ENCODE data around the gene ADAM30.
A peak's percentile ranks its signal among the peaks of the same experiment; 100 is the strongest.
"Not testable (repeated sequence)": the region's sequence is repeated elsewhere in the genome, so short reads cannot be mapped to it uniquely, and the experiment has no call there.

ADAM30 gene

GRCh38 chr1:119853155-119853554 is 43.2 kb downstream of the ADAM30 start:
- Histone ChIP-seq H3K4me3 (no peak overlapping the region), H3K27me3 (ENCODE audit: low read depth) (no peaks in the 10 kb centered on the region), H3K4me1 (no peaks in the 10 kb centered on the region), H3K36me3 (replicated peaks) (no peaks in the 10 kb centered on the region), H3K9me3 (no peaks in the 10 kb centered on the region)
- in situ Hi-C loops (cut with MboI; ENCODE audit: low sequenced_read_pairs): no loop called here
- DNase-seq (ENCODE audit: low spot score in 2 of 2): no peak

- in situ Hi-C loops (cut with MboI; ENCODE audit: low sequenced_read_pairs); H3K4me1 ChIP-seq; H3K27me3 ChIP-seq (ENCODE audit: low read depth); H3K9me3 ChIP-seq; H3K4me3 ChIP-seq; H3K36me3 ChIP-seq (replicated peaks): not testable (repeated sequence)
- peak in 1 of 2 experiments; percentile 22 for DNase-seq (ENCODE audit: low spot score in 2 of 2)
These were observed 52.1 kb downstream of the ADAM30 start for GRCh38 chr1:119844206-119844605.

Measured in HAP-1 (cell line).